Left ventricle myocardium inferior (tissue), 1 donor: ENCODE results near the gene ANKRD31. TPM values are rescaled to one million over a fixed set of nuclear protein-coding genes. Genes with fewer than 3 reads are reported as not detected.

ENCODE experiments used
- DNase-seq: peaks from one replicate; pipeline ENCODE4 v3.0.0-alpha.2; 2020
- H3K27ac ChIP-seq: fragments of 200-600 bp; replicated peaks from 2 replicates; pipeline ENCODE4 v1.8.0; 2021
- H3K27me3 ChIP-seq: fragments of 200-600 bp; 2 replicates; pipeline ENCODE4 v1.8.0; 2021; ENCODE audit warnings: low read depth
- H3K36me3 ChIP-seq: fragments of 200-600 bp; 2 replicates; pipeline ENCODE4 v1.8.0; 2021
- H3K4me1 ChIP-seq: fragments of 200-600 bp; 2 replicates; pipeline ENCODE4 v1.8.0; 2021
- H3K4me3 ChIP-seq: fragments of 200-600 bp; 2 replicates; pipeline ENCODE4 v1.8.0; 2021; ENCODE audit warnings: mild to moderate bottlenecking, moderate library complexity
- H3K9me3 ChIP-seq: fragments of 200-600 bp; replicated peaks from 2 replicates; pipeline ENCODE4 v1.8.0; 2021
- intact Hi-C: fragments of 100-400 bp; cut with micrococcal nuclease; formaldehyde crosslinking; loops from one replicate; pipeline ENCODE4 v1.11.0; 2022
- total RNA-seq: library from RNA; stranded (reverse); fragmentation: NEBNext Ultra II Directional; extraction: Animal tissue kit (Norgen Biotek cat#: 25700); gene quantifications from one replicate; pipeline ENCODE4 v1.2.1, GENCODE V29; 2021
- TF ChIP-seq, protein P1 (sequence below): fragments of 200-600 bp; IDR thresholded peaks from 2 replicates; pipeline ENCODE4 v1.8.0; 2021; ENCODE audit warnings: antibody characterized with exemption, mild to moderate bottlenecking, borderline replicate concordance
- donor health status: DM: no; HTN: yes; CAD: no; lungs with severe emphysema.

The ANKRD31 gene
- total RNA-seq, 1 donor from 2014 or later: 0.11 TPM

DNA sequence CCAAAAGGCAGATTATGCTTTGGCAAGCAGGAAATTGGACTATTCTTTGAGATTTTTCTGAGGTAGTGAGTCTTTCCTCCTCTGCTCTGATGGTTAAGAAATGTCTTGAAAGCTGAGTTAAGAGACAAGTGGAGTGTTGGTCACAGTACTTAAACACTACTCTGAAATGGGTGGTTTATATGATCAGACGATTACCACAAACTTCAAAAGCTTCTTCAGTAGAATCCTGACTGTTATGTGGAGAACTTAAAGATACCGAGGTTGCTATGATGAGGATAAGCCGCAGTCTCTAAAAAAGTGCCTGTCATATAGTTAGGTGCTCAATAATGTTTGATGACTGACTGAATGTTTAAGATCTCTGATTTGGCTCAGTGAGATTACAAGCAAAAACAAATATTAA is 208.6 kb downstream of the ANKRD31 start:
- intact Hi-C loops: no loop called here

DNA sequence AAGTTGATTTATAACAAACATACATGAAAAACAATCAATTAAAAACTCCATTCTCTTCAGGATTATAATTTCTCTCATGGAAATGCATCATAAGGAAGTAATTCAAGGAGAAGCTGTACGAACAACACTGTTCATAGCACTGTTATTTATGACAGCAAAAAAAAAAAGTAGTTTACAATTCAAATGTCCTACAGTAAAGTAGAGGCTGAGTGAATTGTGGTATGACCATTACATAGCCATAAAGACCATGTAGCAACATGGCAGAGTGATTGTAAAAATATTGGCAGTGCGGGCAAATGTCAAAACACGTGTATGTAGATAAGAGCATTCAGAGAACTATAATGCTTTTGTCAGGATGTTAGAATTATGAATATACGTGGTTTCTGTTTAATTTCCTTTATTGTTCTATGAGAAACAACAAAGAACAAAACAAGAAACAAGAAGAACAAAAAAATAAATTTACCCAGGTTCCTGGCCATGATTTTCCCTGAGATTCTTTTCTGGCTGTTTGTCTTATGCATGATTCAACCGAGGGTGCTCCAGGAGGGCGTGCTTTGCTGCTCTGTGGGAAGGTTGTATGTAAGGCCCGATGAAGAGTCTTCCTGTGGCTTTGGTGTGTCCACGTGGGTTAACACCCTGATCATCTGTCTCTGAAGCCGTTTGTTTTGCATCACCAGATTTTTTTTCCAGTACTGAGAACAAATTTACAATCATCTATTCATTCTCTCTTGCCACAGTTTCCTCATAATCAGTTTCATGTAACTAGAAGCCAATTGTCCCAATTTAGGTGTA is 213.1 kb downstream of the ANKRD31 start:
- no peak overlapping the region for H3K4me3 ChIP-seq
- no peak overlapping the region for H3K27ac ChIP-seq
- DNase-seq: no peak
- TF ChIP-seq, protein P1, sequence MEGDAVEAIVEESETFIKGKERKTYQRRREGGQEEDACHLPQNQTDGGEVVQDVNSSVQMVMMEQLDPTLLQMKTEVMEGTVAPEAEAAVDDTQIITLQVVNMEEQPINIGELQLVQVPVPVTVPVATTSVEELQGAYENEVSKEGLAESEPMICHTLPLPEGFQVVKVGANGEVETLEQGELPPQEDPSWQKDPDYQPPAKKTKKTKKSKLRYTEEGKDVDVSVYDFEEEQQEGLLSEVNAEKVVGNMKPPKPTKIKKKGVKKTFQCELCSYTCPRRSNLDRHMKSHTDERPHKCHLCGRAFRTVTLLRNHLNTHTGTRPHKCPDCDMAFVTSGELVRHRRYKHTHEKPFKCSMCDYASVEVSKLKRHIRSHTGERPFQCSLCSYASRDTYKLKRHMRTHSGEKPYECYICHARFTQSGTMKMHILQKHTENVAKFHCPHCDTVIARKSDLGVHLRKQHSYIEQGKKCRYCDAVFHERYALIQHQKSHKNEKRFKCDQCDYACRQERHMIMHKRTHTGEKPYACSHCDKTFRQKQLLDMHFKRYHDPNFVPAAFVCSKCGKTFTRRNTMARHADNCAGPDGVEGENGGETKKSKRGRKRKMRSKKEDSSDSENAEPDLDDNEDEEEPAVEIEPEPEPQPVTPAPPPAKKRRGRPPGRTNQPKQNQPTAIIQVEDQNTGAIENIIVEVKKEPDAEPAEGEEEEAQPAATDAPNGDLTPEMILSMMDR: no peak
- H3K27me3 ChIP-seq: no peaks in the 10 kb centered on the region
- H3K4me1 ChIP-seq: no peaks in the 10 kb centered on the region
- intact Hi-C loops: no loop called here
- no peaks in the 10 kb centered on the region for H3K36me3 ChIP-seq
- no peaks in the 10 kb centered on the region for H3K9me3 ChIP-seq

More for the DNA sequence above, 208.6 kb downstream of the ANKRD31 start:
- Histone ChIP-seq H3K4me3 (no peak overlapping the region), H3K27ac (no peak overlapping the region), H3K9me3 (no peaks in the 10 kb centered on the region), H3K27me3 (no peaks in the 10 kb centered on the region), H3K4me1 (no peaks in the 10 kb centered on the region), H3K36me3 (no peaks in the 10 kb centered on the region)
- TF ChIP-seq, protein P1: no peak
- DNase-seq: no peak

DNA sequence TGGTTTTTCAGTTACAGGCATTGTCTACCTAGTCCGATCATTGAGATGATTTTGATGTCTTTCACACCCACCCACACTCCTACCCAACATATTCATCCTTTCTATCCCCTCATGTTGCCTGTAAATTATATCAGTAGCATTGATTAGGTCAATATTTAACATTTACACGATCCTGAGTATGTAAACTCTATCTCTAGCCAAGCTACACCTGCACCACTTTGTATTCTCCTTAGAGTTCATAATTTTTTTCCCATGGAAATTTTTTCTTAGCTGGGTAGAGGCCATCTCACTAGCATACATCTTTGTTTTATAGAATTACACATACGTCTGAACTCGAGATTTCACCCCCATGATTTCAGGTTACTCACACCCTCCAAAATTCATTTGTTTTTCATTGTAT is 214.9 kb downstream of the ANKRD31 start:
- Histone ChIP-seq H3K4me3 (no peak overlapping the region), H3K36me3 (no peaks in the 10 kb centered on the region), H3K27me3 (no peaks in the 10 kb centered on the region), H3K9me3 (no peaks in the 10 kb centered on the region), H3K4me1 (no peaks in the 10 kb centered on the region), H3K27ac (no peak overlapping the region)
- intact Hi-C loops: no loop called here
- TF ChIP-seq, protein P1: no peak
- DNase-seq: no peak

DNA sequence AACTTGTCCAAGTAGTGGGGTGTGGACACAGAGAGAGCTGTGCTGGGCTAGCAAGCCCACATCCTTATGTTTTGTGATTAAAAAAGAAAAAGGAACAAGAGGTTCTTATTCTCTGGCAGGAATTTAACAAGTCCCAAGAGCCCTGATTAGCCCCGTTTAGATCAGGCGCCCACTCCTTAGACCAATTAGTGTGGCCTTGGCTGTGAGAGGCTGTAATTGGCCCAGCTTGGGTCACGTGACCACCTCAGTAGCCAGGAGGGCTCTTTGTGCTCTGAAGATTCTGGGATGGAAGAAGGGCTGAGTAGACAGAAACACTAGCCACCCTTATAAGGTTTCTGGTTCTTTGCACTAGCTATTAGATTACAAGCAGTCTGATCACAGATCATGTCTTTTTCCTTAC is 215.5 kb downstream of the ANKRD31 start:
- Histone ChIP-seq H3K9me3 (no peaks in the 10 kb centered on the region), H3K4me3 (no peak overlapping the region), H3K36me3 (no peaks in the 10 kb centered on the region), H3K27me3 (no peaks in the 10 kb centered on the region), H3K4me1 (no peaks in the 10 kb centered on the region), H3K27ac (no peak overlapping the region)
- DNase-seq: no peak
- intact Hi-C loops: no loop called here
- TF ChIP-seq, protein P1: no peak

DNA sequence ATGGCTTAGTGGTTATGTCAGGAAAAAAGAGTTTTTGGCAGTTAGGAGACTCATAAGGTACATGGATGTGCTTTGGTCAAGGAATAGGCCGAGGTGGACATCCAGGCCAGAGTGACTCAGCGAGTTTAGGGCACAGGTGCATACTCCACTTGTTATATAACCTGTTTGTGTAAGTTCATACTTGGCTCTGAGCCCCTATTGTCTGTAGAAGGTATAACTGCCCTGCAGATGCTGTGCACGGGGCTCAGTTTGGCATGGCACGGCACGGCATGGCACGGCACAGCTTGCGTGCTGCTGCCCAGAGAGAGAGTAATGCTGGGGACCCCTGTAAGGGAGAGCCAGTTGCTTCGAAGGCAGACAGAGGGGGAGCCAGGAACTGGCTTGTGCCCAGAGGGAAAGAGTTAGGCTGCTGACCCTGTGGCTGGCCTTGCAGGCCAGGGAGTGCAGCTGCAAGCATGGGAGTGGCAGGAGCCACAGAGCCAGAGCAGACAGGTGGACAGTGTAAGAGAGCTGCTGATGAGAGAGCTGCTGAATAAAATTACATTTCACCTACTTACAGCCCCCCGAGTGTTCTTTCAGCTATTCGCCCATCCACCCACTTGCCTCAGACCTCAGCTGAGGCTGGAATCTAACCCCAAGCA is 216.5 kb downstream of the ANKRD31 start:
- H3K27me3 ChIP-seq: no peaks in the 10 kb centered on the region
- TF ChIP-seq, protein P1: no peak
- H3K4me1 ChIP-seq: no peaks in the 10 kb centered on the region
- no peak overlapping the region for H3K27ac ChIP-seq
- no peaks in the 10 kb centered on the region for H3K36me3 ChIP-seq
- H3K4me3 ChIP-seq: no peak overlapping the region
- no peak for DNase-seq
- no peaks in the 10 kb centered on the region for H3K9me3 ChIP-seq
- intact Hi-C loops: no loop called here
